Measurements from ENCODE around the gene GPR31. TPM values are rescaled to one million over a fixed set of nuclear protein-coding genes. Genes with fewer than 3 reads are reported as not detected.

The GPR31 gene
- total RNA-seq, 1 donor from 2014 or later, result not detected

DNA sequence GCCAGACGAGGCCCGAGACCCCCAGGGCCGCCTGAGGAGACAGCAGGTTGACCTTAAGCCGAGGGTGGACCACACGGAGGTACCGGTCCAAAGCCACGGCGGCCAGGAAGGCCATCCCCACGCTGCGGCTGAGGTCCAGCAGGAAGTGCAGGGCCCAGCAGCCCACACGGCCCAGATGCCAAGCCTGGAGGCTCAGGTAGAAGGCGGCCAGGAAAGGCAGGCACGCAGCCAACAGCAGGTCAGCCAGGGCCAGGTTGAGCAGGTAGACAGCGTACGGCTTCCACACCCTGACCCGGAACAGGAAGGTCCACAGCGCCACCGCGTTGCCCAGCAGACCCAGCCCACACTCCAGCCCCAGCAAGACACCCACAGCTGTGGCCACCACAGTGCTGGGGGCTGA, 366 bp downstream of the GPR31 start:
- no peak for DNase-seq
- no peak for TF ChIP-seq CTCF (IDR thresholded peaks at IDR 0.05)
- Histone ChIP-seq H3K27me3 (ENCODE audit: low read depth) (no peaks in the 10 kb centered on the region), H3K36me3 (no peaks in the 10 kb centered on the region), H3K4me1 (no peaks in the 10 kb centered on the region), H3K4me3 (no peak overlapping the region), H3K27ac (no peak overlapping the region), H3K9me3 (no peaks in the 10 kb centered on the region)
- ATAC-seq, result no peak
- intact Hi-C loops (cut with DNase I), result no loop called here

- Histone ChIP-seq H3K27ac (no peak overlapping the region), H3K4me1 (no peaks in the 10 kb centered on the region), H3K9me3 (no peaks in the 10 kb centered on the region), H3K27me3 (ENCODE audit: low read depth) (no peaks in the 10 kb centered on the region), H3K4me3 (no peak overlapping the region), H3K36me3 (no peaks in the 10 kb centered on the region)
- ATAC-seq (no peak), DNase-seq (no peak)
- TF ChIP-seq CTCF (IDR thresholded peaks at IDR 0.05), result no peak
- intact Hi-C loops (cut with DNase I), result no loop called here
Measured at GRCh38 chr6:167154895-167155294, 2.9 kb downstream of the GPR31 start.

- no peaks in the 10 kb centered on the region for H3K36me3 ChIP-seq
- ATAC-seq, result no peak
- TF ChIP-seq CTCF (IDR thresholded peaks at IDR 0.05), result no peak
- no peaks in the 10 kb centered on the region for H3K9me3 ChIP-seq
- H3K27me3 ChIP-seq (ENCODE audit: low read depth), result no peaks in the 10 kb centered on the region
- H3K4me1 ChIP-seq, result no peaks in the 10 kb centered on the region
- H3K4me3 ChIP-seq, result no peak overlapping the region
- DNase-seq, result no peak
- intact Hi-C loops (cut with DNase I), result no loop called here
- no peak overlapping the region for H3K27ac ChIP-seq
Measured at GRCh38 chr6:167154291-167154690, 3.5 kb downstream of the GPR31 start.

- Histone ChIP-seq H3K4me1 (no peaks in the 10 kb centered on the region), H3K27ac (no peak overlapping the region), H3K36me3 (no peaks in the 10 kb centered on the region), H3K4me3 (peak overlapping the region; percentile 27), H3K27me3 (ENCODE audit: low read depth) (no peaks in the 10 kb centered on the region), H3K9me3 (no peaks in the 10 kb centered on the region)
- ATAC-seq (no peak), DNase-seq (no peak)
- intact Hi-C loops (cut with DNase I), result no loop called here
- no peak for TF ChIP-seq CTCF (IDR thresholded peaks at IDR 0.05)
Measured at GRCh38 chr6:167153521-167153959, 4.2 kb downstream of the GPR31 start.

DNA sequence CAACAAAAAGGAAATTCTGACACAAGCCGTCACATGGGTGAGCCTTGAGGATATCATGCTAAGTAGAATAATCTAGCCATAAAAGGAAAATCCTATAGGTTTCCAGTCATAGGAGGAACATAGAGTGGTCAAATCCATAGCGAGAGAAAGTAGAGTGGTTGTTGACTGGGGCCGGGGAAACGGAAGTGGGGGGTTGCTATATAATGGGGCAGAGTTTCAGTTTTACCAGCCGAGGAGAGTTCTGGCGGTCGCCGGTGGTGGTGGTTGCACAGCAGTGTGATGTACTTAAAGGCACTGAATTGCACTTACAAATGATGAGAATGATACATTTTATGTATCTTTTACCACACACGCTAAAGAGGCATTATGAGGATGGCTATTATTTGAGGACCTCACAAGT, 4.9 kb downstream of the GPR31 start:
- ATAC-seq (no peak), DNase-seq (no peak)
- peak overlapping the region; percentile 27 for H3K4me3 ChIP-seq
- no peaks in the 10 kb centered on the region for H3K36me3 ChIP-seq
- H3K4me1 ChIP-seq, result no peaks in the 10 kb centered on the region
- intact Hi-C loops (cut with DNase I), result no loop called here
- peaks cover 4% of the 10 kb centered on the region for H3K27me3 ChIP-seq (ENCODE audit: low read depth)
- TF ChIP-seq CTCF (IDR thresholded peaks at IDR 0.05), result no peak
- H3K9me3 ChIP-seq, result no peaks in the 10 kb centered on the region
- no peak overlapping the region for H3K27ac ChIP-seq

DNA sequence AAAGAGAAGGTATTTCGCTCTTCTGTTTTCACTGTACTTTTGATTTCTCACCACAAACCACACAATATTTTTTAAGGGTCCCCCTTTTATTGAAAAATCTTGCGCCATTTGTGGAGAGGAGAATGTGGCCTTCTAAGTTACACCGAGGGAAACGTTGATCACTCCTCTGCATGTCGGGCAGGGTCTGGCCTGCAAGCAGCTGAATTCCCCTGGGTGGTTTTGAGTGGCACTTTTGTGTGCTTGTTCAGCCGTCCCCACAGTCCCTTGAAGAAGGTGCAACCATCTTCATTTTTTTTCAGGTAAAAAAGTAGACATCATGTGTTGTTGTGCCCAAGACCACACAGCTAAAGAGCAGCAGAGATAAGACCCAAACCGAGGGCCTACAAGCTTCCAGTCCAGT, 6.1 kb downstream of the GPR31 start:
- H3K4me1 ChIP-seq, result no peaks in the 10 kb centered on the region
- no peak for DNase-seq
- peaks cover 12% of the 10 kb centered on the region for H3K27me3 ChIP-seq (ENCODE audit: low read depth)
- no peaks in the 10 kb centered on the region for H3K36me3 ChIP-seq
- intact Hi-C loops (cut with DNase I), result no loop called here
- no peak for ATAC-seq
- no peak overlapping the region for H3K27ac ChIP-seq
- no peak for TF ChIP-seq CTCF (IDR thresholded peaks at IDR 0.05)
- H3K9me3 ChIP-seq, result no peaks in the 10 kb centered on the region
- H3K4me3 ChIP-seq, result no peak overlapping the region
